ENCODE data around the gene SERPINA9.

GRCh38 chr14:94522115-94522724 lies 46.2 kb upstream of the SERPINA9 start:
- TF ChIP-seq, protein P1, sequence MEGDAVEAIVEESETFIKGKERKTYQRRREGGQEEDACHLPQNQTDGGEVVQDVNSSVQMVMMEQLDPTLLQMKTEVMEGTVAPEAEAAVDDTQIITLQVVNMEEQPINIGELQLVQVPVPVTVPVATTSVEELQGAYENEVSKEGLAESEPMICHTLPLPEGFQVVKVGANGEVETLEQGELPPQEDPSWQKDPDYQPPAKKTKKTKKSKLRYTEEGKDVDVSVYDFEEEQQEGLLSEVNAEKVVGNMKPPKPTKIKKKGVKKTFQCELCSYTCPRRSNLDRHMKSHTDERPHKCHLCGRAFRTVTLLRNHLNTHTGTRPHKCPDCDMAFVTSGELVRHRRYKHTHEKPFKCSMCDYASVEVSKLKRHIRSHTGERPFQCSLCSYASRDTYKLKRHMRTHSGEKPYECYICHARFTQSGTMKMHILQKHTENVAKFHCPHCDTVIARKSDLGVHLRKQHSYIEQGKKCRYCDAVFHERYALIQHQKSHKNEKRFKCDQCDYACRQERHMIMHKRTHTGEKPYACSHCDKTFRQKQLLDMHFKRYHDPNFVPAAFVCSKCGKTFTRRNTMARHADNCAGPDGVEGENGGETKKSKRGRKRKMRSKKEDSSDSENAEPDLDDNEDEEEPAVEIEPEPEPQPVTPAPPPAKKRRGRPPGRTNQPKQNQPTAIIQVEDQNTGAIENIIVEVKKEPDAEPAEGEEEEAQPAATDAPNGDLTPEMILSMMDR (IDR thresholded peaks at IDR 0.05; ENCODE audit: poor library complexity), result no peak
- TF ChIP-seq EZH2 (IDR thresholded peaks at IDR 0.05; ENCODE audit: borderline replicate concordance) (no peak), EZH2phosphoT487 (IDR thresholded peaks at IDR 0.05; ENCODE audit: low read depth, severe bottlenecking, unreplicated experiment) (no peak)

Measured in hepatocyte (in vitro differentiated cells).